GM18498 (cell line): ENCODE results near the gene MED12L.

ENCODE experiments used
- ATAC-seq: cut with Tn5 transposase; IDR thresholded peaks from one replicate; pipeline ENCODE4 v1.9.1; 2021; ENCODE audit warnings: mild to moderate bottlenecking, moderate library complexity; ENCODE audit not compliant: unreplicated experiment

Gene MED12L

GRCh38 chr3:151169948-151170679 is 84.7 kb downstream of the MED12L start:
- peak; percentile 31 for ATAC-seq

DNA sequence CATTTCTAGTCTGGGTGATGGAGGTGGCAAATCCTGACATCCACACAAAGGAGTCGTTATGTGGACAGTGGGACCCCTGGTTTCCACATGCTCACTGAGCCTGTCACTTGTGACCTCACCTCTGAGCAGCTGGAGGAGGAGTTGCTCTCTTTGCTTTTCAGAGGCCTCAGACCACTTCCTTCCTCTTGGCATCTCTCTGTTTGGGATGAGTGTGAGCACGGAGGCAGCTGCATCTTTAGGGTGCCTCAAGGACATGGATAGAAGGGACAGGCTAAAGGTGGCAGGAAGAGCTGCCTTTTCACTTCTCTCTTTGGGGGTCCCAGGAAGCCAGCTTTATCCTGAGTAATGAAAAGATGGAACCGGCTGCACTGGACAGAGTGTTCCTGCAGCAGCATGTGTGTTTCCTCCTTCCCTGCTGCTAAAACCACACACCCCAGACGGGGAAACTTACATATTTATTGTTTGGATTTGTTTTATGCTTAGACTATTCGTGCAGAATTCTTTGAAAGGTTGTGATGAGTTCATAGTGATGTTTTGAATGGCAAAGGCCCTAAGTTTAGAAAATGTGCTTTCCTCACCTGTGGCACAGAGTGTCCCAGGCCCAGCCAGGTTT is 85.8 kb downstream of the MED12L start:
- peak; percentile 60 for ATAC-seq

DNA sequence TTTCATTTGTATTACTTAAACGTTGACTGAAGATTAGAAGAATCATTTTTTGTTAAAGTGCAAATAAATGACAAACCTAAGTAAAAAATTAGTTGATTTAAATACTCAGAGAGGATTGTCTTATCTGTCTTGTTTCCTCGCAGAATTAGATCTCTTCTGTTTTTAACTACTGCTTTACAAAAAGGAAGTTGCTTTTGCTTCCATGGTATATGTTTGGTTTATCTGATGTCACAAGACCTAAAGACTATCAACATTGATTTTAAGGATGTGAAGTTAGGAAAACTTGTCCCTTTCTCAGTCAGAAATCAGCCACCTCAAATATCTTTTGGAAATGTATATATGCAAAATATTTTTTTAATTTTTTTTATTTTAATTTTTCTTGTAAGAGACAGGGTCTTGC is 88.9 kb downstream of the MED12L start:
- no peak for ATAC-seq

DNA sequence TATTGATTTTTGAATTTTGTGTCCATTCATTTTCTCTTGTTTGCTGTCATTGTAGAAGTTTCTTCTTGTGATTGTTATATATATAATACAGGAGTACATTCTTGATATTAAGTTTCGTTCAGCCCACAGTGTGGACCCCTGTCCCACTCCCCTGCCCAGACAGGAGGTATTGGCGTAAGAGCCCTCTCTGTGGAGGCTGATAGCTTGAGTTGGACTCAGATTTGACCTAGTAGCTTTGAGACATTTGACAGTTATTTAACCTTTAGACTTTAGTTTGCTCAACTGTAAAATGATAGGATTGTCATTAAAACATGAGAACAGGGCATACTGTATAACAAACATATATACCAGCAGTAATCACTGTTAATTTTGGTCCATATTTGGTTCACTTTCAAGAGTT is 90.5 kb downstream of the MED12L start:
- no peak for ATAC-seq

GRCh38 chr3:151178208-151178845 is 92.9 kb downstream of the MED12L start:
- ATAC-seq, result no peak

DNA sequence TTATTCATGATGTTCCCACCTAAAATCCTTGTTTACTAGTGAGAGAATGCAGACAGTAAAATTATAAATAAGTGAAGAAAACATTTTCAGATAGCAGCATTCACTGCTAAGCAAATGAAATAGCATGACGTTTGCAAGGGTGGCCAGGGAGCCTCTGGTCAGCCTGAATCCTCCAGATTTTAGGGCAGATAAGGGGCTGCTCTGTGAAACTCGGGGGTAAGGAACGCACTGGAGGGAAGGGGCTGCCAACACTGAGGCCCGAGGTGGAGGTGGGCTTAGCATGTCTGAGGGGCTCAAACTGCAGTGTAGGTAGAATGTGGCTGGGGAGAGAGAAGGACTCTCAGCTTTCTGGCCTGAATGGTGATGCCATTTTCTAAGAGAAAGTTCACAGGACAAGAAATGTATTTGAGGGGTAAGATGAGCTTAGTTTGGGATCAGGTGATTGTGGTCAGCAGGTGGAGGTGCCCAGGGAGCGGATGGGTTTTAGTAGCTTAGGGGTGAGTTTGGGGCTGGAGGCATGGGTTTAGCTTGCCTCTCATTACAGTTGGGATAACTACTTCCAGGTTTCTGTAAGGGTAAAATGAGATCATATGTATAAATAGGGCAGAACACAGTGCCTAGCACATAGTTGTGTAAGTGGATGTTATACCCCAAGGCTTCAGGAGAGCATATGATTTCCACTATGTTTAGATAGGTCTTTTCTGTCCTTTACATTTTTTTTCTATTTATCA is 97.0 kb downstream of the MED12L start:
- no peak for ATAC-seq

DNA sequence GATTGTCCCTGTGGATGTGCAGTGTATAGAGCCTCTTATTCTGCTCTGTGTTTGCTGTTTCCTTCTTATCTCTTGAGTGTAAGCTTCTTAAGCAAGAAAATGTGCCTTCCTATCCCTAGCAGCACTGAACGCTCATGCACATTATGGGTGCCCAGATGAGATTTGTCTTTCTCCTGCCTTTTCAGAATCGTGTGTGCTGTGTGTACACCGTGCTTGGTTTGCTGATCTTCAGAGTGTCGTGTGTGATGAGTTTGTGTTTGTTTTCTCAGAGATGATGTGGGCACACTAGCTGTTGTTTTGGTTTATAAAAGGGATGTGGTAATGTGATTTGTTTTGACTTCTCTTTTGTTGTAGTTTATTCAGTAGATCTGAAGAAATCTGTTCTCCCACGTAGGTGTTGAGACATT is 97.8 kb downstream of the MED12L start:
- ATAC-seq, result no peak

- no peak for ATAC-seq
Measured at GRCh38 chr3:151191095-151191494, 105.6 kb downstream of the MED12L start.

- ATAC-seq, result no peak
Measured at GRCh38 chr3:151192545-151192944, 107.1 kb downstream of the MED12L start.

DNA sequence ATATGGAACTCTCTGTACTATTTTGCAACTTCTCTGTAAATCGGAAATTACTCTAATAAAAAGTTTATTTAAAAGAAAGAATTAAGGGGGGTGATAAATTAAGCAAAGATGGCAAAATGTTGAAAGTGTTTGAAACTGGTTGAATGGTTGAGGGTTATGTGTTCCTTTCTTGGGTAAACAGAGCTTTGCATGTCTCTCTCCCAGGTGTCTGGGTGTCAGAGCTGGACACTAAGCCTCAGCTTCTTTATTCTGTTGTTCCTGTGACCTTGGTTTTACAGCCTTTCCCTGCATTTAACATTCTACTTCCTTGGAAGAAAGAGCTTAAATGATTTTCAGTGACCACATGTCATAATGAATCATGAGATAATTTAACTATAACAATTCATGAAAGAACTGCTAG is 110.4 kb downstream of the MED12L start:
- ATAC-seq, result no peak

GRCh38 chr3:151196434-151196833 is 111.0 kb downstream of the MED12L start:
- ATAC-seq, result no peak

DNA sequence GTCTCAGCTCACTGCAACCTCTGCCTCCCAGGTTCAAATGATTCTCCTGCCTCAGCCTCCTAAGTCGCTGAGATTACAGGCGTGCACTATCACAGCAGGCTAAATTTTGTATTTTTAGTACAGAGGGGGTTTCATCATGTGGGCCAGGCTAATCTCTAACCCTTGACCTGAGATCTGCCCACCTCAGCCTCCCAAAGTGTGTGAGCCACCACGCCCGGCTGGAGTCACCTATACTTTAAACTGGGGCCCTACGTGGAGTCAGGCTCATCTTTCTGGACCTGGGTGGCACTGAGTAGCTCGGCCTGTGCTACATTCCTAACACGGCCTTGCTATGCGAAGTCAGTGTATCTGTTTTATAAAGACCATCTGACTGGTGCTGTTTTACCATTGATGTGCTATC is 111.8 kb downstream of the MED12L start:
- no peak for ATAC-seq

- ATAC-seq, result no peak
Measured at GRCh38 chr3:151197981-151198767, 112.7 kb downstream of the MED12L start.

- no peak for ATAC-seq
Measured at GRCh38 chr3:151198849-151199248, 113.4 kb downstream of the MED12L start.

GRCh38 chr3:151199554-151200438 is 114.3 kb downstream of the MED12L start:
- no peak for ATAC-seq

GRCh38 chr3:151200586-151200985 is 115.1 kb downstream of the MED12L start:
- no peak for ATAC-seq

GRCh38 chr3:151201051-151201730 is 115.7 kb downstream of the MED12L start:
- ATAC-seq, result no peak

DNA sequence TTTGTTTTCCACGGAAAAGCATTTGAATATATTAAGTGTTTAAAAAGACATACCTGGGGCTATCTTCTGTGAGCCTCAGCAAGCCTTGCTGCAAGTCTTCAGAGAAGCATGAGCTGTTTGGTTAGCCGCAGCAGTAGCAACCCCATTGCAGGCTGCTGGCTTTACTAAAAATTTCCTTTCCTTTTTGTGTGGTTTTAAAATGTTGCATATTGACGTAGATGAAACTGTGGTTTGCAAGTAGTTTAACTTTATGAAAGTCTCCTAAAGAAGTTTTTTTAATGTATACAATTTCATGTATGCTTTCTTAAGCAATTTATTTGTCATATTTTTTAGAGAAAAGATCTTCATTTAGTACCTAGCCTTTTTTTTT is 117.6 kb downstream of the MED12L start, which contains the start of gene GPR171:
Gene GPR171, minus strand, starts transcription at position 166 of the 370 bp plus-strand sequence. CDS start 3,830 bp downstream, outside the sequence.
- peak; percentile 88 for ATAC-seq
